SK-N-MC (cell line): ENCODE measurements around the gene TTC32.

Source experiments
- EZH2 ChIP-seq: fragments of 200-600 bp; sonication (generic); IDR thresholded peaks from one replicate; pipeline ENCODE4 v1.6.1; 2017; ENCODE audit warnings: antibody characterized with exemption
- POLR2AphosphoS5 ChIP-seq: IDR thresholded peaks from 2 replicates; pipeline ENCODE4 v1.6.1; 2012; ENCODE audit warnings: mild to moderate bottlenecking, low read depth, low read length, borderline replicate concordance

GRCh38 chr2:19911808-19912509 lies 10.2 kb upstream of the TTC32 start:
- TF ChIP-seq EZH2 (no peak), POLR2AphosphoS5 (no peak)
